Mesenchymal stem cell (in vitro differentiated cells and primary cell): Measurements from ENCODE around the gene TPST2.

Experiments used
- DNase-seq: peaks from one replicate; pipeline ENCODE4 v3.0.0-alpha.2; 2013
- H2AFZ ChIP-seq: one replicate; pipeline ENCODE4 v1.6.1; 2013; ENCODE audit warnings: low read depth, mild to moderate bottlenecking, control low read depth, inconsistent platforms, low read length, moderate library complexity
- H2AK5ac ChIP-seq: 2 replicates; pipeline ENCODE4 v1.6.1; 2013; ENCODE audit warnings: low read length, moderate library complexity, mild to moderate bottlenecking, inconsistent platforms; ENCODE audit not compliant: severe bottlenecking
- H2BK120ac ChIP-seq: one replicate; pipeline ENCODE4 v1.6.1; 2013; ENCODE audit warnings: low read depth, mild to moderate bottlenecking, inconsistent platforms, low read length, moderate library complexity
- H2BK12ac ChIP-seq, 2 experiments: one replicate each; pipeline ENCODE4 v1.6.1; 2013; ENCODE audit warnings: inconsistent platforms in 2 of 2, low read length in 2 of 2, mild to moderate bottlenecking in 2 of 2, moderate library complexity in 2 of 2, control low read depth in 1 of 2
- H2BK15ac ChIP-seq: one replicate; pipeline ENCODE4 v1.6.1; 2013; ENCODE audit warnings: mild to moderate bottlenecking, low read depth, inconsistent platforms; ENCODE audit not compliant: poor library complexity, severe bottlenecking
- H2BK5ac ChIP-seq: 2 replicates; pipeline ENCODE4 v1.6.1; 2013; ENCODE audit warnings: low read depth, mild to moderate bottlenecking, low read length, control low read depth, inconsistent platforms; ENCODE audit not compliant: poor library complexity, severe bottlenecking
- H3K14ac ChIP-seq, 2 experiments: one replicate each; pipeline ENCODE4 v1.6.1; 2013; ENCODE audit warnings: inconsistent platforms in 2 of 2, low read length in 2 of 2, control low read depth in 1 of 2, mild to moderate bottlenecking in 1 of 2, moderate library complexity in 1 of 2
- H3K18ac ChIP-seq, 2 experiments: one replicate each; pipeline ENCODE4 v1.6.1; 2013; ENCODE audit warnings: inconsistent platforms in 2 of 2, low read length in 2 of 2, control low read depth in 1 of 2, low read depth in 1 of 2, mild to moderate bottlenecking in 1 of 2
- H3K23ac ChIP-seq, 2 experiments: one replicate each; pipeline ENCODE4 v1.6.1; 2013; ENCODE audit warnings: inconsistent platforms in 2 of 2, low read length in 2 of 2, mild to moderate bottlenecking in 2 of 2, moderate library complexity in 2 of 2, control low read depth in 1 of 2
- H3K27ac ChIP-seq: 2 replicates; pipeline ENCODE4 v1.5.1; 2013; ENCODE audit warnings: mild to moderate bottlenecking, moderate library complexity, low read length, control low read depth, inconsistent platforms; ENCODE audit not compliant: poor library complexity, severe bottlenecking
- H3K27me3 ChIP-seq, 2 experiments: 2 replicates each; pipeline versions ENCODE4 v1.6.1 to v1.7.0; 2013; ENCODE audit warnings: low read length in 2 of 2, mild to moderate bottlenecking in 2 of 2, moderate library complexity in 2 of 2, control low read depth in 1 of 2, inconsistent platforms in 1 of 2; ENCODE audit not compliant: control insufficient read depth in 1 of 2, insufficient read depth in 1 of 2
- H3K36me3 ChIP-seq, 2 experiments: 2 replicates each; pipeline versions ENCODE4 v1.6.1 to v1.7.0; 2013; ENCODE audit warnings: low read length in 2 of 2, control low read depth in 1 of 2, inconsistent platforms in 1 of 2, low read depth in 1 of 2, mild to moderate bottlenecking in 1 of 2; ENCODE audit not compliant: insufficient read depth in 2 of 2, control insufficient read depth in 1 of 2
- H3K4ac ChIP-seq, 2 experiments: one replicate each; pipeline ENCODE4 v1.6.1; 2013; ENCODE audit warnings: inconsistent platforms in 2 of 2, low read length in 2 of 2, mild to moderate bottlenecking in 2 of 2, moderate library complexity in 2 of 2, control low read depth in 1 of 2, low read depth in 1 of 2
- H3K4me1 ChIP-seq: 2 replicates; pipeline ENCODE4 v1.6.1; 2013; ENCODE audit warnings: low read depth, low read length, control low read depth; ENCODE audit not compliant: control insufficient read depth, insufficient read depth
- H3K4me2 ChIP-seq: 2 replicates; pipeline ENCODE4 v1.6.1; 2013; ENCODE audit warnings: low read length, mild to moderate bottlenecking, inconsistent platforms; ENCODE audit not compliant: poor library complexity, severe bottlenecking
- H3K4me3 ChIP-seq, 2 experiments: 2 replicates each; pipeline versions ENCODE4 v1.5.1 to v1.7.0; 2013; ENCODE audit warnings: low read length in 2 of 2, mild to moderate bottlenecking in 2 of 2, control low read depth in 1 of 2, low read depth in 1 of 2; ENCODE audit not compliant: insufficient read depth in 1 of 2
- H3K79me1 ChIP-seq: replicated peaks from 2 replicates; pipeline ENCODE4 v1.6.1; 2013; ENCODE audit warnings: mild to moderate bottlenecking, control low read depth, low read length, inconsistent platforms; ENCODE audit not compliant: poor library complexity, severe bottlenecking
- H3K9ac ChIP-seq: 2 replicates; pipeline ENCODE4 v1.7.0; 2013; ENCODE audit warnings: mild to moderate bottlenecking, low read length, moderate library complexity
- H3K9me3 ChIP-seq: 2 replicates; pipeline ENCODE4 v1.7.0; 2013; ENCODE audit warnings: mild to moderate bottlenecking, low read length; ENCODE audit not compliant: control insufficient read depth
- H4K8ac ChIP-seq: one replicate; pipeline ENCODE4 v1.6.1; 2013; ENCODE audit warnings: inconsistent platforms, mild to moderate bottlenecking, low read length, moderate library complexity
- H4K91ac ChIP-seq: one replicate; pipeline ENCODE4 v1.6.1; 2013; ENCODE audit warnings: mild to moderate bottlenecking, low read length, inconsistent platforms
- WGBS: methylation state at CpG from one replicate; pipeline ENCODE4 v1.1.7; 2013; ENCODE audit warnings: mixed read lengths; 5-methylcytosine and 5-hydroxymethylcytosine counted together

TPST2 gene

GRCh38 chr22:26546282-26546681, 43.6 kb downstream of the TPST2 start:
- Histone ChIP-seq H4K91ac (no peak overlapping the region), H3K14ac (no peak overlapping the region), H2BK5ac (no peak overlapping the region), H3K4me3 (no peak overlapping the region), H3K4me2 (no peak overlapping the region), H3K27ac (no peak overlapping the region), H3K79me1 (peaks cover 27% of the 10 kb centered on the region), H2AK5ac (no peak overlapping the region), H3K9me3 (no peaks in the 10 kb centered on the region), H3K4ac (no peak overlapping the region), H3K23ac (no peak overlapping the region), H2BK120ac (no peak overlapping the region), H4K8ac (no peak overlapping the region), H3K36me3 (peaks cover 0 to 20% of the 10 kb centered on the region in 2 experiments), H3K18ac (no peak overlapping the region), H2AFZ (no peak overlapping the region), H2BK15ac (no peak overlapping the region), H3K9ac (no peak overlapping the region), H3K27me3 (no peaks in the 10 kb centered on the region), H3K4me1 (peaks cover 6% of the 10 kb centered on the region), H2BK12ac (no peak overlapping the region)
- DNase-seq: no peak
- 87% methylated on average over 5 of the region's 5 CpGs for WGBS

DNA sequence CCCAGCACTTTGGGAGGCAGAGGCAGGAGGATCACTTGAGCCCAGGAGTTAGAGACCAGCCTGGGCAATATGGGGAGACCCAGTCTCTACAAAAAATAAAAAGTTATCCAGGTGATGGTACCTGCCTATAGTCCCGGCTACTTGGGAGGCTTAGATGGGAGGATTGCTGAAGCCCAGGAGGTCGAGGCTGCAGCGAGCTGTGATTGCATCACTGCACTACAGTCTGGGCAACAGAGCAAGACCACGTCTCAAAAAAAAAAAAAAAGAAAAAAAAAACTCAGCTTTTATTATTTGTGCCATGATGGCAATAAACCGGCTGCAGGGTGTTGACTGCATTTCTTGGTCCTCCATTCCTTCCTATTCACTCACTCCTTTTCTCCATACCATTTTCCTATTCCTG, 44.1 kb downstream of the TPST2 start:
- Histone ChIP-seq H3K4me1 (peaks cover 8% of the 10 kb centered on the region), H2BK15ac (no peak overlapping the region), H4K8ac (no peak overlapping the region), H3K18ac (no peak overlapping the region), H2BK5ac (no peak overlapping the region), H4K91ac (no peak overlapping the region), H3K9ac (no peak overlapping the region), H3K4ac (no peak overlapping the region), H3K27ac (no peak overlapping the region), H2AK5ac (no peak overlapping the region), H3K79me1 (peaks cover 30% of the 10 kb centered on the region), H2BK120ac (no peak overlapping the region), H3K27me3 (no peaks in the 10 kb centered on the region), H3K14ac (no peak overlapping the region), H3K36me3 (peaks cover 2 to 25% of the 10 kb centered on the region in 2 experiments), H2AFZ (no peak overlapping the region), H3K4me3 (no peak overlapping the region), H2BK12ac (no peak overlapping the region), H3K4me2 (no peak overlapping the region), H3K23ac (no peak overlapping the region), H3K9me3 (no peaks in the 10 kb centered on the region)
- DNase-seq: no peak
- WGBS: 94% methylated on average over 5 of the region's 5 CpGs

DNA sequence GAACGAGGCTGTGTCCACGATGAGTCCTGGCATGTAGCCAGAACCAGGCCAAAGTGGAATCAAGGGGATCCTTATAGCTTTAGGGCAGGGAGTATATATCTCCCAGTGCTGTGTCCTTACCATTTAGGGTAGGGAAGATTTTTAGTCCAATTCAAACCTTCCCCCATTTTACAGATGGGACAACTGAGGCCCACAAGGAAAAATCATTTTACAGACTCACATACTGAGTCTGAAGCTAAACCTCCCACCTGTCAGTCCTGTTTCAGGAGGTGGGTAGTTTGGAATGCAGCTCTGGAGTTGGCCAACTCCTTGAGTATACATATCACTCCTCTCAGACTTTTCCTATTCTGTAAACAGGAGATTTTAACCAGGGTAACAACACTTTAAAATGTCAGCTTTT, 44.5 kb downstream of the TPST2 start:
- peaks cover 7 to 29% of the 10 kb centered on the region in 2 experiments for H3K36me3 ChIP-seq
- no peak overlapping the region for H2BK12ac ChIP-seq
- no peak overlapping the region for H3K14ac ChIP-seq
- DNase-seq: no peak
- no peaks in the 10 kb centered on the region for H3K27me3 ChIP-seq
- peaks cover 30% of the 10 kb centered on the region for H3K79me1 ChIP-seq
- H3K18ac ChIP-seq: no peak overlapping the region
- no peak overlapping the region for H4K8ac ChIP-seq
- no peak overlapping the region for H2BK15ac ChIP-seq
- H2AK5ac ChIP-seq: no peak overlapping the region
- no peak overlapping the region for H4K91ac ChIP-seq
- H3K4me1 ChIP-seq: peaks cover 4% of the 10 kb centered on the region
- H3K4ac ChIP-seq: no peak overlapping the region
- no peak overlapping the region for H2AFZ ChIP-seq
- H2BK120ac ChIP-seq: no peak overlapping the region
- H3K27ac ChIP-seq: no peak overlapping the region
- no peaks in the 10 kb centered on the region for H3K9me3 ChIP-seq
- no peak overlapping the region for H3K4me2 ChIP-seq
- H2BK5ac ChIP-seq: no peak overlapping the region
- H3K4me3 ChIP-seq: no peak overlapping the region
- H3K9ac ChIP-seq: no peak overlapping the region
- 100% methylated on average over 2 of the region's 2 CpGs for WGBS
- H3K23ac ChIP-seq: no peak overlapping the region

- no peak overlapping the region for H3K23ac ChIP-seq
- peaks cover 14 to 32% of the 10 kb centered on the region in 2 experiments for H3K36me3 ChIP-seq
- no peak overlapping the region for H3K9ac ChIP-seq
- peaks cover 30% of the 10 kb centered on the region for H3K79me1 ChIP-seq
- H2AK5ac ChIP-seq: no peak overlapping the region
- peaks cover 3% of the 10 kb centered on the region for H3K4me1 ChIP-seq
- no peak overlapping the region for H2BK15ac ChIP-seq
- H2BK12ac ChIP-seq: no peak overlapping the region
- H3K4me2 ChIP-seq: no peak overlapping the region
- no peak overlapping the region for H3K18ac ChIP-seq
- no peak overlapping the region for H4K91ac ChIP-seq
- H3K27me3 ChIP-seq: no peaks in the 10 kb centered on the region
- H2BK120ac ChIP-seq: no peak overlapping the region
- 92% methylated on average over 1 of the region's 1 CpG for WGBS
- no peak overlapping the region for H2BK5ac ChIP-seq
- H4K8ac ChIP-seq: no peak overlapping the region
- no peaks in the 10 kb centered on the region for H3K9me3 ChIP-seq
- H3K4me3 ChIP-seq: no peak overlapping the region
- no peak for DNase-seq
- H3K27ac ChIP-seq: no peak overlapping the region
- no peak overlapping the region for H2AFZ ChIP-seq
- H3K14ac ChIP-seq: no peak overlapping the region
- H3K4ac ChIP-seq: no peak overlapping the region
Measured at GRCh38 chr22:26544489-26544888, 45.4 kb downstream of the TPST2 start.
